Heart left ventricle (tissue), 16 donors: ENCODE measurements around the gene ORM2. TPM values are rescaled to one million over a fixed set of nuclear protein-coding genes. Genes with fewer than 3 reads are reported as not detected.
A peak's percentile ranks its signal among the peaks of the same experiment; 100 is the strongest.

Experiments
- ATAC-seq, 4 donors: fragments of 200-7000 bp; cut with Tn5 transposase; one replicate each; pipeline ENCODE4 v1.9.1; 2020 to 2022; ENCODE audit warnings: moderate library complexity in 4 of 4, mild to moderate bottlenecking in 3 of 4, moderate number of reproducible peaks in 1 of 4
- DNase-seq, 5 donors: peaks; one replicate each; pipeline ENCODE4 v3.0.0-alpha.2; 2020
- H3K27ac ChIP-seq, 12 donors: fragments of 200-600 bp; sonication (generic) in 4 of 12; one replicate each; pipeline versions ENCODE4 v1.5.0 to v1.8.0; 2016 to 2022; ENCODE audit warnings: mild to moderate bottlenecking in 2 of 12
- H3K27me3 ChIP-seq, 9 donors: fragments of 200-600 bp; sonication (generic) in 2 of 9; one replicate each; pipeline versions ENCODE4 v1.5.1 to v1.8.0; 2016 to 2022; ENCODE audit warnings: mild to moderate bottlenecking in 3 of 9
- H3K36me3 ChIP-seq, 9 donors: fragments of 200-600 bp; sonication (generic) in 2 of 9; one replicate each; pipeline versions ENCODE4 v1.5.0 to v1.8.0; 2018 to 2022; ENCODE audit warnings: mild to moderate bottlenecking in 2 of 9
- H3K4me1 ChIP-seq, 12 donors: fragments of 200-600 bp; sonication (generic) in 4 of 12; one replicate each; pipeline versions ENCODE4 v1.5.0 to v1.8.0; 2016 to 2022; ENCODE audit warnings: mild to moderate bottlenecking in 3 of 12
- H3K4me3 ChIP-seq, 12 donors: fragments of 200-600 bp; sonication (generic) in 4 of 12; one replicate each; pipeline versions ENCODE4 v1.5.0 to v1.8.0; 2017 to 2022; ENCODE audit warnings: mild to moderate bottlenecking in 9 of 12, moderate library complexity in 4 of 12
- H3K9me3 ChIP-seq, 12 donors: fragments of 200-600 bp; sonication (generic) in 4 of 12; one replicate each; pipeline versions ENCODE4 v1.5.0 to v1.8.0; 2016 to 2022; ENCODE audit warnings: mild to moderate bottlenecking in 1 of 12
- CTCF ChIP-seq, 12 donors: fragments of 200-600 bp; sonication (generic) in 4 of 12; IDR thresholded peaks; one replicate each; pipeline versions ENCODE4 v1.5.0 to v1.8.0; 2018 to 2022; ENCODE audit warnings: antibody characterized with exemption in 12 of 12, mild to moderate bottlenecking in 5 of 12
- POLR2A ChIP-seq, 2 donors: fragments of 450-650 bp; IDR thresholded peaks; one replicate each; pipeline ENCODE4 v1.6.1; 2017; ENCODE audit warnings: antibody characterized with exemption in 2 of 2, mild to moderate bottlenecking in 2 of 2, moderate library complexity in 2 of 2
- WGBS, 4 donors: extraction: QIAGEN DNeasy Blood & Tissue Kit in 2 of 4; methylation state at CpG; one replicate each; pipeline versions ENCODE4 v1.1.5 to v1.1.7; 2013 to 2018; 5-methylcytosine and 5-hydroxymethylcytosine counted together
- intact Hi-C, 10 donors: fragments of 100-400 bp; cut with DNase I; formaldehyde crosslinking; loops; one replicate each; pipeline versions ENCODE4 v1.11.1 to v1.14.2; 2022
- polyA plus RNA-seq, 2 donors: library from polyadenylated mRNA; stranded (reverse); fragments of 200-250 nt; gene quantifications; one replicate each; pipeline ENCODE4 v1.2.3, GENCODE V29; 2013
- total RNA-seq, 9 donors: library from RNA; depleted of rRNA in 2 of 9; stranded (reverse); fragments of >200 nt in 2 of 9; fragmentation: NEBNext Ultra II Directional in 3 of 9; extraction: Animal tissue kit (Norgen Biotek cat#: 25700) in 3 of 9; gene quantifications; one replicate each; pipeline versions ENCODE4 v1.1.0 to v1.2.4, GENCODE V29; 2016 to 2023
- donor health status: ischemic (EF 13 %, LVEDD 7.1; RV severe dilation, severe dysfunction).
- donor health status: healthy with polysubstance abuse.
- donor health status: DM: no; HTN: yes; CAD: no.
- donor health status: DM: no; HTN: no; CAD: no.
- donor health status: ischemic (EF 25% LVEDD 6.9; RV normal size, moderate dysfunction).
- donor health status: ischemic (EF 25% LVEDD 5.7; RV mildly dilated, moderate dysfunction).
- donor health status: healthy.
- donor health status: DM: yes; HTN: yes; CAD: no.
- donor health status: ischemic (EF 35%, LVEDD 5.7; RV mildly dilated, moderate dysfunction).
- donor health status: nonischemic (EF 11% LVEDD 7.7; RV severe dilation, severe dysfunction).
- donor health status: DM: yes; HTN: yes; CAD: no.
- donor health status: PGD.
- donor health status: ischemic (EF 29% LVEDD 5.4; RV normal size, mild dysfunction).
- donor health status: nonischemic (EF 23%, LVEDD 6.1; RV moderate dilation, normal function).

Gene ORM2
- total and polyA plus RNA-seq, 11 donors, result 0.14 TPM; not detected in 10

GRCh38 chr9:114349713-114350480, 20.2 kb downstream of the ORM2 start:
- Histone ChIP-seq H3K4me3 (no peak overlapping the region), H3K27ac (peak overlapping the region in 1 of 12 donors; percentile 78), H3K9me3 (no peaks in the 10 kb centered on the region), H3K4me1 (peaks cover 0 to 20% (median 6%) of the 10 kb centered on the region in 12 donors), H3K36me3 (peaks cover 0 to 100% (median 91%) of the 10 kb centered on the region in 9 donors), H3K27me3 (no peaks in the 10 kb centered on the region)
- WGBS, 4 donors, result 84 to 88% (median 87%) methylated on average over 10 of the region's 10 CpGs
- no peak for TF ChIP-seq POLR2A (IDR thresholded peaks at IDR 0.05)
- no peak for TF ChIP-seq CTCF (IDR thresholded peaks at IDR 0.05)
- DNase-seq, result no peak
- peak in 1 of 4 donors; percentile 19 for ATAC-seq
- intact Hi-C loops, result no loop called here

- Histone ChIP-seq H3K4me1 (peaks cover 0 to 20% (median 6%) of the 10 kb centered on the region in 12 donors), H3K36me3 (peaks cover 0 to 100% (median 91%) of the 10 kb centered on the region in 9 donors), H3K27me3 (no peaks in the 10 kb centered on the region), H3K4me3 (no peak overlapping the region), H3K27ac (no peak overlapping the region), H3K9me3 (no peaks in the 10 kb centered on the region)
- DNase-seq, result no peak
- WGBS, 4 donors, result 95 to 97% (median 95%) methylated on average over 16 of the region's 16 CpGs
- ATAC-seq, result no peak
- no peak for TF ChIP-seq CTCF (IDR thresholded peaks at IDR 0.05)
- TF ChIP-seq POLR2A (IDR thresholded peaks at IDR 0.05), result no peak
- intact Hi-C loops, result no loop called here
Measured at GRCh38 chr9:114350636-114351401, 21.1 kb downstream of the ORM2 start.

- Histone ChIP-seq H3K4me1 (peaks cover 0 to 20% (median 6%) of the 10 kb centered on the region in 12 donors), H3K4me3 (no peak overlapping the region), H3K36me3 (peaks cover 0 to 100% (median 89%) of the 10 kb centered on the region in 9 donors), H3K27me3 (no peaks in the 10 kb centered on the region), H3K9me3 (no peaks in the 10 kb centered on the region), H3K27ac (no peak overlapping the region)
- intact Hi-C loops, result no loop called here
- 72 to 79% (median 76%) methylated on average over 4 of the region's 4 CpGs for WGBS, 4 donors
- no peak for DNase-seq
- no peak for ATAC-seq
- TF ChIP-seq CTCF (IDR thresholded peaks at IDR 0.05), result no peak
- TF ChIP-seq POLR2A (IDR thresholded peaks at IDR 0.05), result no peak
Measured at GRCh38 chr9:114351932-114352331, 22.3 kb downstream of the ORM2 start.

- intact Hi-C loops, result no loop called here
- Histone ChIP-seq H3K4me3 (no peak overlapping the region), H3K36me3 (peaks cover 0 to 100% (median 93%) of the 10 kb centered on the region in 9 donors), H3K9me3 (no peaks in the 10 kb centered on the region), H3K4me1 (peaks cover 0 to 8% (median 0%) of the 10 kb centered on the region in 12 donors), H3K27me3 (no peaks in the 10 kb centered on the region), H3K27ac (no peak overlapping the region)
- WGBS, 4 donors, result 92 to 97% (median 93%) methylated on average over 5 to 6 of the region's 6 CpGs
- TF ChIP-seq CTCF (IDR thresholded peaks at IDR 0.05) (no peak), POLR2A (IDR thresholded peaks at IDR 0.05) (no peak)
- DNase-seq (peak in 1 of 5 donors; percentile 5), ATAC-seq (no peak)
Measured at GRCh38 chr9:114355821-114356220, 26.2 kb downstream of the ORM2 start.
